ENCODE results near the gene MAOB.
A peak's percentile ranks its signal among the peaks of the same experiment; 100 is the strongest.
"Not testable (repeated sequence)": the region's sequence is repeated elsewhere in the genome, so short reads cannot be mapped to it uniquely, and the experiment has no call there.

MAOB gene

DNA sequence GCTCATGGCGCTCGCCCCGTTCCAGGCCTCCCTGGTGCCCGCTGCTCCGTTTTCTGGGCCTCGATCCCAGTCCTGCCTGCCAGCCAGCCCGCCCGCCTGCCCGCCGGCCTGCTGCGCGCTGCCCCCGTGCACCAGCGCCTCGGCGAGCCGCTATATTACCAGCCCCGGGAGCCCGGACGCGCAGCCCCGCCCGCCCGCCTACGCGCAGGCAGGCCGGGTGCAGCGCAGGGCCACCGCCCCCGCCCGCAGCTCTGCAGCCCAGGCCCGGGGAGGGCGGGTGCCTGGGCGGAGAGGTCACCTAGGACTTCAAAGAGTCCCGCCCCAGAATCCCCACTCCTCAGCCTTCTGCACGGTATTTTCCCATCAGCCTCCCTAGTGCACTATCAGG is at the start of gene MAOB:
Gene MAOB, minus strand, starts transcription at position 157 of the 388 bp plus-strand sequence. Its CDS starts 151 bp downstream, at position 6.
- DNase-seq (ENCODE audit: low spot score) = peak; percentile 56

DNA sequence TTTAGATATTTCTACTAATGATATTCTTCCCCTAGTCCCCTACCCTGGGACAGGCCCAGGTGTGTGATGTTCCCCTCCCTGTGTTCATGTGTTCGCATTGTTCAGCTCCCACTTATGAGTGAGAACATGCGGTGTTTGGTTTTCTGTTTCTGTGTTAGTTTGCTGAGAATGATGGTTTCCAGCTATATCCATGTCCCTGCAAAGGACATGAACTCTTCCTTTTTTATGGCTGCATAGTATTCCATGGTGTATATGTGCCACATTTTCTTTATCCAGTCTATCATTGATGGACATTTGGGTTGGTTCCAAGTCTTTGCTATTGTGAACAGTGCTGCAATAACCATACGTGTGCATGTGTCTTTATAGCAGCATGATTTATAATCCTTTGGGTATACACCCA is 39.8 kb upstream of the MAOB start:
- DNase-seq (ENCODE audit: low spot score) = not testable (repeated sequence)

DNA sequence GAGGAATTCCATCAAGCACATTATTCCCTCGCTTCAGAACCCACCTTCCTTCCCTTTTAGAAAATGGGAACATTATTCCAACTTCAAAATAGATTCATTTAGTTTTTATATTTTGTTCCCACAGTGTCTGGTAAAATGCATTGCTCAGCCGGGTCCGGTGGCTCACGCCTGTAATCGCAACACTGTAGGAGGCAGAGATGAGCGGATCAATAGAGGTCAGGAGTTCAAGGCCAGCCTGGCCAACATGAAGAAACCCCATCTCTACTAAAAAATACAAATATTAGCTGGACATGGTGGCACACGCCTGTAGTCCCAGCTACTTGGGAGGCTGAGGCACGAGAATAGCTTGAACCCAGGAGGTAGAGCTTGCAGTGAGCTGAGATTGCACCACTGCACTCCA is 28.5 kb upstream of the MAOB start:
- DNase-seq (ENCODE audit: low spot score) = not testable (repeated sequence)

DNA sequence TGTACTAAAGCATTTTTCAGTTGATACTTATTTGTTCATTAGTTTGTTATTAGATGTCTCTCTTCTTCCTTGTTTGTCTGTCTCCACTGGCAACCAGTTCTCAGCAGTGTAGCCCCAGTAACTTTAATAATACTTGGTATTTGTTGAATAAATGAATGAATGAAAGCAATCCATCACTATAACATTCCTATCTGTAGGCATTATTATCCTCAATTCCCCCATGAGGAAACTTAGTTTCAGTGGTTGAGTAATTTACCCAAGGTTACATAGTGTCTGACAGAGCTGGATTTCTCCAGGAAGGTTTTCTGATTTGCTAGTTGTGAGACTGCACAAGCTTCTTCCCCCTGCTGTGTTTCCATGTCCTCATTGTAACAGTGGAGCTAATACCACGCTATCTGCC is 27.8 kb upstream of the MAOB start:
- DNase-seq (ENCODE audit: low spot score) = no peak

DNA sequence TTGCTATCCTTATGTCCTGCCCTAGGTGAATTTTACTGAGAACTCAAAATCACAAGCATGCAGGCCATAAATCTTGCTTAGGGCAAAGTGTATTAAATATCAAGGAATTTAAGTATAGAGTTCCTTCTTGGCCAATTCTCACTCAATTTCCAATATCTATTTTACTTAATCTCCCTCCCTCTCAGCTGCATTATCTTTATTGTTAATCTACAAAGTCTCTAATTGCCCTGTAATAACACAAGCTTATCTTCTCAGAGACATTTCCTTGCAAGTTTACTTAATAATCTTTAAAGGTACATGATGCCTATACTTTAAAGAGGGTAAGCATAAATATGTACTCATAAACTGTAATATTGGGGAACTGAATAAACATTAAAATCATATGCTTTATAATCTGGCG is 26.9 kb upstream of the MAOB start:
- no peak for DNase-seq (ENCODE audit: low spot score)

DNA sequence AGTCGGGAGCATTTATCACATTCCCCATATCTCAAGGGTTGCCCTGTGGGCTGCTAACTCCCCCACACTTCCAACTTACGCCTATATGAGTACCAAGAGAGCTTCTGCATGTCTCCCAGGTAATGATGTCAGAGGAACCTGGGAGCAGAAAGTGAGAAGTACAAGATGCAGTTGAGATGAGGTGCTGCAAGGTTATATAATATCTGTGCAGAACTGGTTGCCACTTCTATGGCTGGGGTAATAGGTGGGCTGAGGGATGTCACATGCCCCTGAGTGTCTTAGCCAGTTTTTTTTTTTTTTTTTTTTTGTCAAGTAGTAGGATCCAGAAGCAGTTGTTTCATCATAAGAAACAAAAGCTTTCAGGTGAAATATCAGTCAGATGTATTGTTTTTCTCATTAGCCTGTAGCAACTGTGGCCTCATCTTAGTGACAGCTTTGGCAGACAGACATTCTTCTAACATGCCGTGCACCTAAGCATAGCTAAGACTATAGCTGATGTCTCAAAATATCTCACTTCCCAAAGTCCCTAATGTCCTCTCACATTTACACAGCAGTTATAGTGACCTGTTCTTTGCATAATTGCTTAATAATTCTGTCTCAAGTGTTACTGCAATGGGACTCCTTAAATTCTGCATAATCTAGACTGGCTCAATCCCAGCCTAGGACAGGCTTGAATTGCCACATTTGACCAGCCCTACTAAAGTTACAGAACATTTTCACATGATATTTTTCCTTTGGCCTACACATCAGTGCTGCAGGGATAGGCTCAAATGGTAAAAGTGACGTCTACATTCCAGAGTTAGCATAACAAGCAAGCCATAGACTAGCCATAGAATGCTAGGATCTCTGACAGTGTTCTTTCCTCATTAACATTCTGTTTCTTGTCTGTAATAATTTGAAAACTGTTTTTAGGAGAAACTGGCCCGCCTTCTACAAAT is 17.9 kb upstream of the MAOB start:
- DNase-seq (ENCODE audit: low spot score) = no peak

DNA sequence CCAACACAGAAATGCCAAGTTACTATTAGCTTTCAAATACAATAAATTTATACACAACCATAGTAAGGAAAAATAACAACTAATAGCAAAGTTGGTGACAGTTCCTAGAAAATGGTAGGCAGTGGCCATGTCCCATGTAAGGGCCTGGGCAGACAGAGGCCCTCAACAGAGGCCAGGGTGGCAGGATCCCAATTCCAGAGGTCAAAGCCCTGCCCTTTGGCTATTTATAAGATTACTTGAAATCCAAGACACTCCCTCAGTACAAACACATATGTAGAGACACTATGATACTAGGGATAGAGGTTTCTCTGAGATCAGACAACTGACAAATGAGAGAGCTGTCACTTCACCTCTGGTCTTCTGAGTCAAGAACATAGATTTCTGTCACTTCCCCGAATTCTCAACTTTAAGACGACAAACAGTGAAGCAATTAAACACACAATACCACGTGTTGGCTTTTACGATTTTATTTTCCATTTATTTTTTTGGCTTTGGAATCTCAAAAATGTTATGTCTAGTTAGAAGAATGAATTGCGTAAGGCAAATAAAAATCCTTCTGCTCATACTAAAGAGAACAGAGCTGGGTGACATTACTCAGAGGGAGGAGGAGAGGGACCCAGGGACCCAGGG is 16.3 kb upstream of the MAOB start:
- no peak for DNase-seq (ENCODE audit: low spot score)

DNA sequence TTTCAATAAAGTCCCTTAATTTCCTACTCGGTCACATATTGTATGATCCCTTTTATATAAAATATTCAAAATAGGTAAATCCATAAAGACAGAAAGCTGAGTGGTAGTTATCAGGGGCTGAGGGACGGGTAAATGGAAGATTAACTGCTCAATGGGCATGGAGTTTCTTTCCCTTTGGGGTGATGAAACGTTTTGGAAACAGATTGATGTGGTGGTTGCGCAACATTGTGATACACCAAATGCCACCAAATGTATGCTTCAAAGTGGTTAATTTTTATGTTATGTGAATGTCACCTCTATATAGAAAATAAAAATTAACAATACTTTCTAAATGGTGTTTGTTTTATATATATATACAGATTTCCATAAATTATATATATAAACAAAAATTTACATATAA is 15.0 kb upstream of the MAOB start:
- no peak for DNase-seq (ENCODE audit: low spot score)

DNA sequence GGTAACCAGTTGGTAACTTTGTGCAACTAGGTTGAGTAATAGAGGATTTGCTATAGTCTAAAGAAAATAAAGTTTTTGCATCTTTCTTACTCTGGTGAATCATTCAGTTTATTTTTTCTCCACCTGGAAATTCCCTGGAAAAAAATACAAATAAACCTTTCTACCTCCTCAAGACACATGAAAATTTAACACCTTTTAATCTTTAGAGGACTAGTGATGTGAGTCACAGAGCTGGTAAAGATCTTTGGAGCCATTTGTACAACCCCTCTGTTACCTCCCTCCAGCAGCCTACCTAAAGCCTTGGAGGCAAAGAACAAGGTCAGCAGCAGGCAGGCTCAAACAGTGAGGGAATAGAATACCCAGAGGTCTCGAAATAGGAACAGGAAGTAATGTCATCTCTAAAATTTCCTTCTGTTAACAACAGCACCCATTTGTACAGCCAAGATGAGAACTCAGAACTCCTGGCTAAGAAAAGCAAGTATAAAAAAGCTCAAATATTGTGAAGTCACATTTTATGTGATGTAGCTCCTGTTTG is 10.2 kb upstream of the MAOB start:
- DNase-seq (ENCODE audit: low spot score) = no peak

DNA sequence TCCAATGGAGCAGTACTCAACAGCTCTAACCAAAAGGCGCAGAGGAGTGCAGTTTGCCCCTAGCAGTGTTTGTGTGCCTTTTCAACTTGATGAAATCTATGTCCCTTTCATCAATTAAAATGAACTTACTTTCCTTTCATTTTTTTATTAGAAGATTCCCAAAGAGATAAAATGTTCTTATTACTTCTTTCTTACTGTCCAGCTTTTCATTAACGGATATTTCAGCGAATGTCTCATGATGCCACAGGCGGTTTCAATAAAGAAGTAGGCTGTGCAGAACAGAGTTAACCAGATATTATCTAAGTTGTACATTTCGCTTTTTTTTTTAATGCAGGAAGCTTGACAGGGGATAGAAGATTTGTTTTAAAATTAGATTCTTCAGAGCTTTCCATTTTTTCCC is 3.4 kb upstream of the MAOB start:
- DNase-seq (ENCODE audit: low spot score) = no peak

DNA sequence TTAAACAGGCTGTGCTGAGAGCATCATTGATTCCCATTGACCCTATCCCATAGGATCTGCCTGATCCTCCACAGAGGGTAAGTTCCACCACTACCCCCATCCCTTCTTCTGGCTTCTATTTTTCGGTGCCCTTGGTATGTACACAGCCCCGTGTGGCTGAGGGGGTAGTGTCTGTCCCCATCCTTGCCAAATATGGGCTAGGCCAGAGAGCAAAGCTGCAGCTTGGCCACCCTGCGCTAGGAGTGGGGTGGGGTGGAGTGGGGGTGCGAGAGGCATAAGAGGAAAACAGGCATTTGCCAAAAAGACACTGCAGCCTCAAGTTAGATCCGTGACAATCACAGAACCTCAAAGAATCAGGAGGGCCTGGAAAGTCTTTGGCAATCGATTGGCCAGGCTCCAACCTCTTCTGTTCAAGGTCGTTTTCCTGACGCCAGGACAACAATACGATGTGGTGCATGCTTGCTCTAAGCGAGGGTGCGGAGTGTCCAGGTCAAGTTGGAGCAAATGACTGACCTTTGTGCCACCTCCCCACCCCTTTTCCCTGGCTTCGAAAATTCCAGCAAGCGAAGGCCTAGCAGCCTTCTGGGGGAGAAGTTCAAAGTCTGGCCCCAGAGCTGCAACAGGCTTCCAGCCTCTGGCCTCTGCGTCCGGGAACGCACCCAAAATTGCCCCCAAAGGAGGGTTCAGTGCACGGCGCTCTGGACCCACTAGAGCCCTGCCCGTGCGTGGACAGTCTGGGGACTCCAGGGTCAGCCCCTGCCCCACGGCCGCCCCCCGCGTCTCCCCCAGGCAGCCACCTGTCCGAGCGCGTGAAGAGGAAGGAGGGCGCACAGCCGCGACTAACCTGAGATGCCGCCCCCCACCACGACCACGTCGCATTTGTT is 598 bp downstream of the MAOB start:
- DNase-seq (ENCODE audit: low spot score) = no peak

DNA sequence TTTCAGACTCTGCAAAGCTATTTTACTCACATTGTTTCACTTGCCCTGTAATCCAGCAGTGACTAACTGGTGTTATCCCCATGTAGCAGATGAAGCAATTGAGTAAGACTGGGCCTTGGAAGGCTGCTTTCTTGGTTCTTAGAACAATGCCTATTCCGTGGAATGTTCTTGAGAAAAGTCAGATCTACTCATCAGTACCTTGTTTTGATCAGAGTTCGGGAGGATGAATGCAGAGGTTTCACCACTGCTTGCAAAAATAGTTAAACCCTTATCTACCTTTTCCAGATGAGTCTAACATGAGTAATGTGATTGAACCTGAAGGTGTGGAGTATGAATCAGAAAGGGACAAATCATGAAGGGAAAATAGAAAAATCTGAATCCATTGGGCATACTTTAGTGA is 1.8 kb downstream of the MAOB start:
- DNase-seq (ENCODE audit: low spot score) = no peak

DNA sequence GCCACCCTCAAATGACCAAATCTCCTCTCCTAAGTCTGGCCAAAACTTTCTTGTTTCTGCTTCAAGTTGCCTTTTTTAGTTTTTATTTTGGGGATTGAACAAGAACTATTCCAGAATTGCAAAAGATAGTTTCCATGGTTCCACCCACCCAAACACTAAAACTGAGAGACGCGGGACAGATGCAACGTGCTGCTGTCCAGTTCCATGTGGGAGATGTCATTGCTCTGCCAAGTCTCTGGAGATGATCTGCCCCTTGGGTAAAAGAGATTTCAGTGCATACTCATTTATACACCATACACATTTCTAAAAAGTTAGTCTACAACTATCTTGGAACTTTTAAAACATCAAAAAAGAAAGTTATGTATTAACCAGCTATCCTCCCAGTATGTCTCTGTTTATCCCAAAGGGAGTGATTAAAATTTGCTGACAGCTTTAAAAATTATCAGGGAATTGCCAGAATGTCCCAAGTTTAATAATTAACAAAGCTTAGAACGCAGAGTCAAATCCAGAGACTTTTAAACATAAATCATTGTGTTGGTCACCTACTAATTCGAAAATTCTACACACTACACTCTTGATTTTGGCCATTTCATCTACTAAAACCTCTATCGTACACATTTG is 3.2 kb downstream of the MAOB start:
- no peak for DNase-seq (ENCODE audit: low spot score)

DNA sequence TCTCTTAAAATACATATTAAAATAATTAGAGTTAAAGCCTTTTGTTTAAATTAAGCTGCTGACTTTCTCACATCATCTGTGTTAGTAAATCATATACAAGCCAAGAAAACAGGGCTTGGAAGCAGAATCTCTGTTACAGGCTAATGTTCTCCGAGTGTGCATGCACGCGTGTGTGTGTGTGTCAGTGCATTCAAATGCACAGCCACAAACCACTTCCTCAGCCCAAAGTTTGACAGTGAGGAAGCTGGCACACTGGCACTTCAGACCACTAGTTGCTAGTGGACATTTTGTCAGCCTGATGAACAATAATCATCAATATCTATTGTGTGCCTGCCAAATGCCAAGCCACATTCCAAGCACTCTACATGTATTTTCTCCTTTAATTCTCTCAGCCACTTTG is 5.6 kb downstream of the MAOB start:
- DNase-seq (ENCODE audit: low spot score) = no peak

DNA sequence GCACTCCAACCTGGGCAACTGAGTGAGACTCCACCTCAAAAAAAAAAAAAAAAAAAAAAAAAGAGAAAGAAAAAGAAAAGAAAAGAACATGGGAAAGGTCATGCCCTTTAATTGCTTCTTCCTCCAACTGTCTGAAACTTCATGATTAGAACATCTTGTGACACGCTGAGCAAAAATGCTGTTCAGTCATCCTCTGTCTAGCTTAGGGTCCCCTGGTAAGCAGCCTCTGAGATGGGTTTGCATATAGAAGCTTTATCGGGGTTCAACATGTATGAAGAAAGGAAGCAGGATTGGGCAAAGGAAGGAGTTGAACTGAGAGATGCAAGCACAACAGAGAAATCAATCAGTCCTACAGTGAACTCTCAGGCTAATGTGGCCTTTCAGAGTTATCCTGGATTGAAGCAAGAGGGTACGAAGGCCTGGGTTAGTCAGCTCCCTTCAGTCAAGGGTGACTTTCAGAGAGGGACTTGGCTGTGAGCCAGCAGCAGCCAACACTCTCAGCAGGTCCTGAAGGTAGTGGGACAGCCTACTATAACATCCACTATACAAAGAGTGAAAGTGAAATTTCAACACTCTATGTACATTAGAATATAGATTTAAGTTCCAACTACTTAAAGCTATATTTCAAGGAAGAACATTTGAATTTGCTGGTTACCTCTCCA is 11.4 kb downstream of the MAOB start:
- no peak for DNase-seq (ENCODE audit: low spot score)

DNA sequence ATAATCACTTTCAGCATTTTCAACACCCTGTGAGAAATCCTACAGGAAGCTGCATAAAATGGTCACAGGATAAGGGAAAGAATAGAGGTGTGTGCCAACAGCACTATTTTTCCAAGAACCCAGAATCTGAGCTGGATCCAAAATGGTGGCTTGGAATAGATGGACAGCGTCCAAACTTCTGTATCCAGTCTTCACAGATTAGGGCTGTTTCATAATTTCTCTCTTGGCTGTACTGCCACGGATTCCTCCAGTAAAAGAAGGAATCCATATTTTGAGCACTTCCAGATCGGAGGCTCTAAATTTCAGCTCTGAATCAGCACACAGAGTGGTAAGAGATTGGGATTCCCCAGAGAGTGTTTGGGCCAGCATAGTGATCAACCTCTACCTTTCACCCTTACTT is 12.2 kb downstream of the MAOB start:
- DNase-seq (ENCODE audit: low spot score) = no peak

DNA sequence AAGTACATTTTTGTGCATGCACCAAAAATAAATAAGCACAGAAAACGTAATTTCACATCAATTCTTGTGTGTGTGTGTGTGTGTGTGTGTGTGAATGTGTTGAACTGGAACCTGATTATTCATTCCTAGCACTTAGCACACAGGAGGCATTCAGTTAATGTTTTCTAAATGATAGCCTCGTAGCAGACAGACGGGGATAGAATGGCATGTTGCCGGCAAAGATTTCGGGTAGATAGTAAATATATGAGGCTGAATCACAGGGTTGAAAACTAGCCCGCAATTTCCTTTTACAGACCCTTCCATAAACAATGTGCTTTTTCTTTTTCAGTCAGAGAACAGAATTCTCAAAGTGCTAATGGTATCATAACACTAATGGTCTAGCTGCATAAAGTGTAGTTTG is 13.5 kb downstream of the MAOB start:
- DNase-seq (ENCODE audit: low spot score) = no peak

DNA sequence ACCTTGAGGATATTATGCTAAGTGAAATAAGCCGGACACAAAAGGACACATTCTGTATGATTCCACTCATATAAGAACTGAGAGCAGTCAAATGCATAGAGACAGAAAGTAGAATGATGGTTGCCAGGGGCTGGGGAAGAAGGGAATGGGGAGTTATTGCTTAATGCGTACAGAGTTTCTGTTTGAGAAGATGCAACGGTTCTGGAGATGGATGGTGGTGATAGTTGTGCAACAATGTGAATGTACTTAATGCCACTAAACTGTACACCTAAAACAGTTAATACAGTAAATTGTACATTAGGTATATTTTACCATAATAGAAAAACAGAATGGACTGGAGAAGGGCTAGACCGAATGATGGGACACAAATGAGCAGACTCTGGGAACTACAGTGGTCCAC is 15.8 kb downstream of the MAOB start:
- DNase-seq (ENCODE audit: low spot score) = no peak

DNA sequence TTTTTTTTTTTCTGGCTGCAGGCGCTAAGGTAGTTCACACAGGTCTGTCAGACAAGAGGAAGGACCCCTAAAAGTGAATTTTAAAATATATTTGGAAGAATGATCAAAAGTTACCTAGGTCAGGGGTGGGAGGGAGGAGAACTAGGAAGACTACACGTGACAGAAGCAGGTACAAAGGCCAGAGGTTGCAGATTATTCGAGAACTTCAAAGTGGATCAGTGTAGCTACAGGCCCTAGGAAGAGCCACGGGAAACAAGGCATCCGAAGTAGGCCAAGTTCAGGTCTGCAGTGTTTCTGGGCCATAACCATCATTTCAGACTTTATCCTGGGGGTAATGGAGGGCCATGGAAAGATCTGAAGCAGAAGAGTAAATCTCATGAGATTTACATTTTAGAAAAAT is 16.5 kb downstream of the MAOB start:
- no peak for DNase-seq (ENCODE audit: low spot score)

DNA sequence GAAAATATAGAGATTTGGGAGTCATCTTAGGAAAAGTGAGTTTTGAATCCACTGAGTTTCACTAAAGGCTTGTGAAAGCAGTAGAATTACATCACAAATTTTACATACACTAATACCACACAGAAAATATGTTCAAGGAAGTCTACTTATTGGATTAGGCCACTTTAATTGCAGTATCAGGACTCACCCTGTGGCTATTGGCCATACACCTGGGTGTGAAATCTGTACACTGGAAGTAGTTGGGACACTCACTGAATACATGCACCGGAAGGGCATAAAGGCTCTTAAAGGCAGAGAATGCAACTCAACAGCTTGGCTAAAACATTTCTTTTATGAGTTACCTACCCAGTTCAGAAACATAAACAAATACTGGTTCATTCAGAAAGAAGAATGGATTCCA is 19.8 kb downstream of the MAOB start:
- no peak for DNase-seq (ENCODE audit: low spot score)

DNA sequence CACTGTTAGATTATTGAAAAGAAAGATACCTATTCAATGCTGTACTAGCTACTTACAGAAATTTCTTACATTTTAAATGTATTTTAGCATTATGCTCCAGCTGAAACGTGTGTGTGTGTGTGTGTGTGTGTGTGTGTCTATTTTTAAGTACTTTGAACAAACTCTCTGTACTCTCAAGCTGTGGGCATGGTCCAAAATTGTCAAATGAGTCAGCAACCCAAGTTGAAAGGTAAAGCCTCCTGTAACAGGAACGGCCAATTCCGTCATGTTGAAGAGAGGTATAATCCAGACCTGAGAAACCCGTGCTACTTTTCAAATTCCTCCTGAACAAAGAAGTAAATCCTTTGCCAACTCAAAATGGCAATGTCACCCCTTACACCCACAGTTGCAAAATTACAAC is 20.5 kb downstream of the MAOB start:
- DNase-seq (ENCODE audit: low spot score) = no peak
